IMR-90 (cell line): Measurements from ENCODE around the gene KAZN. TPM values are rescaled to one million over a fixed set of nuclear protein-coding genes. Genes with fewer than 3 reads are reported as not detected.

Source experiments
- ATAC-seq: fragments of 200-7000 bp; cut with Tn5 transposase; 2 replicates; pipeline ENCODE4 v1.9.1; 2020; ENCODE audit warnings: low read depth, mild to moderate bottlenecking, moderate library complexity
- BruUV-seq: library from RNA; stranded (reverse); fragments of 400-500 nt; replicated peaks from 2 replicates; lab custom pipeline; 2021; lab: Mats Ljungman, UMichigan
- CTCF ChIA-PET: fragments of 300-600 bp; formaldehyde crosslinking; extraction: SDS; loops from one replicate; lab custom pipeline; 2021; ENCODE audit warnings: antibody characterized with exemption; lab: Yijun Ruan, JAX
- POLR2A ChIA-PET: fragments of 300-600 bp; sonication (Branson Sonifier 250); formaldehyde crosslinking; loops from one replicate; lab custom pipeline; 2022; ENCODE audit warnings: antibody characterized with exemption; ENCODE audit not compliant: unreplicated experiment; lab: Charles Lee
- DNase-seq: peaks from one replicate; pipeline ENCODE4 v3.0.0; 2013
- H2AFZ ChIP-seq: replicated peaks from 2 replicates; pipeline ENCODE3; 2013; ENCODE audit warnings: low read length, mild to moderate bottlenecking; ENCODE audit not compliant: poor library complexity
- H2AK5ac ChIP-seq: 2 replicates; pipeline ENCODE4 v1.6.1; 2013; ENCODE audit warnings: low read depth, low read length, inconsistent platforms
- H2AK9ac ChIP-seq: replicated peaks from 2 replicates; pipeline ENCODE3; 2013; ENCODE audit warnings: mild to moderate bottlenecking, low read depth, low read length, moderate library complexity; ENCODE audit not compliant: poor library complexity
- H2BK120ac ChIP-seq: 2 replicates; pipeline ENCODE4 v1.6.1; 2013; ENCODE audit warnings: low read depth, low read length, inconsistent platforms
- H2BK15ac ChIP-seq: 3 replicates; pipeline ENCODE4 v1.6.1; 2013; ENCODE audit warnings: low read depth, low read length, inconsistent platforms
- H2BK20ac ChIP-seq: 2 replicates; pipeline ENCODE4 v1.6.1; 2013; ENCODE audit warnings: low read depth, mild to moderate bottlenecking, inconsistent platforms, low read length, moderate library complexity
- H2BK5ac ChIP-seq: 2 replicates; pipeline ENCODE4 v1.6.1; 2013; ENCODE audit warnings: mild to moderate bottlenecking, low read depth, low read length, inconsistent platforms; ENCODE audit not compliant: poor library complexity, severe bottlenecking
- H3K14ac ChIP-seq: replicated peaks from 2 replicates; pipeline ENCODE4 v1.6.1; 2013; ENCODE audit warnings: low read depth, low read length, inconsistent platforms
- H3K18ac ChIP-seq: 2 replicates; pipeline ENCODE4 v1.6.1; 2013; ENCODE audit warnings: low read depth, low read length, control low read depth
- H3K23ac ChIP-seq: 2 replicates; pipeline ENCODE4 v1.6.1; 2013; ENCODE audit warnings: low read depth, low read length, inconsistent platforms
- H3K27ac ChIP-seq: 2 replicates; pipeline ENCODE4 v1.5.1; 2013; ENCODE audit warnings: mild to moderate bottlenecking, control low read depth, low read length; ENCODE audit not compliant: insufficient read depth
- H3K27me3 ChIP-seq: 2 replicates; pipeline ENCODE4 v1.6.1; 2013; ENCODE audit warnings: low read length; ENCODE audit not compliant: control insufficient read depth, insufficient read depth
- H3K36me3 ChIP-seq: 2 replicates; pipeline ENCODE4 v1.6.1; 2013; ENCODE audit warnings: low read length, mixed read lengths; ENCODE audit not compliant: control insufficient read depth, insufficient read depth
- H3K4ac ChIP-seq: 2 replicates; pipeline ENCODE4 v1.6.1; 2013; ENCODE audit warnings: low read depth, low read length, inconsistent platforms
- H3K4me1 ChIP-seq: 2 replicates; pipeline ENCODE4 v1.6.1; 2013; ENCODE audit warnings: low read length, mixed read lengths; ENCODE audit not compliant: control insufficient read depth, insufficient read depth
- H3K4me2 ChIP-seq: 2 replicates; pipeline ENCODE4 v1.6.1; 2013; ENCODE audit warnings: low read depth, mild to moderate bottlenecking, control low read depth, low read length, moderate library complexity
- H3K4me3 ChIP-seq: 2 replicates; pipeline ENCODE4 v1.5.1; 2013; ENCODE audit warnings: low read depth, mild to moderate bottlenecking, control low read depth, low read length, moderate library complexity; ENCODE audit not compliant: insufficient read depth
- H3K56ac ChIP-seq: 2 replicates; pipeline ENCODE4 v1.6.1; 2013; ENCODE audit warnings: low read length, inconsistent platforms; ENCODE audit not compliant: insufficient read depth; ENCODE audit errors: extremely low read depth
- H3K79me1 ChIP-seq, 2 experiments: 2 replicates each; pipeline ENCODE4 v1.6.1; 2013; ENCODE audit warnings: low read length in 2 of 2, inconsistent platforms in 1 of 2, low read depth in 1 of 2
- H3K9ac ChIP-seq: 2 replicates; pipeline ENCODE4 v1.6.1; 2013; ENCODE audit warnings: low read depth, low read length, control low read depth
- H3K9me1 ChIP-seq: 2 replicates; pipeline ENCODE4 v1.6.1; 2013; ENCODE audit warnings: low read length, inconsistent platforms; ENCODE audit not compliant: insufficient read depth
- H3K9me3 ChIP-seq: 2 replicates; pipeline ENCODE4 v1.6.1; 2013; ENCODE audit warnings: low read length; ENCODE audit not compliant: control insufficient read depth, insufficient read depth
- H4K20me1 ChIP-seq: 2 replicates; pipeline ENCODE4 v1.6.1; 2013; ENCODE audit warnings: low read length, inconsistent platforms; ENCODE audit not compliant: insufficient read depth
- H4K5ac ChIP-seq: 2 replicates; pipeline ENCODE4 v1.6.1; 2013; ENCODE audit warnings: mild to moderate bottlenecking, low read depth, low read length, control low read depth
- H4K8ac ChIP-seq, 2 experiments: 2 replicates each; pipeline ENCODE4 v1.6.1; 2013; ENCODE audit warnings: low read depth in 2 of 2, low read length in 2 of 2, control low read depth in 1 of 2, inconsistent platforms in 1 of 2
- H4K91ac ChIP-seq: 2 replicates; pipeline ENCODE4 v1.6.1; 2013; ENCODE audit warnings: low read depth, low read length, inconsistent platforms; ENCODE audit not compliant: insufficient read depth
- BHLHE40 ChIP-seq: fragments of 150-350 bp; IDR thresholded peaks from 2 replicates; pipeline ENCODE4 v1.6.1; 2016; ENCODE audit warnings: mild to moderate bottlenecking, low read depth, low read length
- CHD1 ChIP-seq: IDR thresholded peaks from 2 replicates; pipeline ENCODE4 v1.6.1; 2012; ENCODE audit warnings: low read depth, low read length, improper control_type of control experiment
- FOS ChIP-seq: fragments of 150-350 bp; IDR thresholded peaks from 2 replicates; pipeline ENCODE4 v1.6.1; 2016; ENCODE audit warnings: low read depth, low read length
- MAFK ChIP-seq: IDR thresholded peaks from 2 replicates; pipeline ENCODE4 v1.6.1; 2012; ENCODE audit warnings: low read depth, low read length, improper control_type of control experiment
- MAZ ChIP-seq: IDR thresholded peaks from 2 replicates; pipeline ENCODE4 v1.6.1; 2012; ENCODE audit warnings: low read depth, mild to moderate bottlenecking, low read length, improper control_type of control experiment, moderate library complexity, borderline replicate concordance
- POLR2A ChIP-seq: IDR thresholded peaks from 2 replicates; pipeline ENCODE4 v1.6.1; 2012; ENCODE audit warnings: mild to moderate bottlenecking, low read depth, low read length
- RAD21 ChIP-seq: IDR thresholded peaks from 2 replicates; pipeline ENCODE4 v1.6.1; 2012; ENCODE audit warnings: low read length, improper control_type of control experiment
- RCOR1 ChIP-seq: IDR thresholded peaks from 2 replicates; pipeline ENCODE4 v1.6.1; 2012; ENCODE audit warnings: mild to moderate bottlenecking, low read length, improper control_type of control experiment; ENCODE audit not compliant: insufficient replicate concordance
- RFX5 ChIP-seq: IDR thresholded peaks from 2 replicates; pipeline ENCODE4 v1.8.0; 2012; ENCODE audit warnings: low read depth, mild to moderate bottlenecking, low read length, moderate library complexity
- USF2 ChIP-seq: fragments of 150-350 bp; IDR thresholded peaks from 2 replicates; pipeline ENCODE4 v1.6.1; 2017; ENCODE audit warnings: mild to moderate bottlenecking, antibody characterized with exemption, low read length, low read depth
- WGBS, 2 experiments: methylation state at CpG; one replicate each; pipeline versions ENCODE4 v1.1.5 to v1.1.7; 2013; ENCODE audit warnings: missing lambda C conversion rate in 2 of 2; ENCODE audit not compliant: insufficient read length in 1 of 2; ENCODE audit errors: extremely low coverage in 2 of 2; 5-methylcytosine and 5-hydroxymethylcytosine counted together
- dilution Hi-C: fragments of 300-500 bp; cut with HindIII; formaldehyde crosslinking; loops from one replicate; pipeline ENCODE4 v1.14.3; 2018; ENCODE audit warnings: low sequenced_read_pairs; ENCODE audit not compliant: unreplicated experiment
- in situ Hi-C: fragments of 300-500 bp; cut with MboI; formaldehyde crosslinking; loops from 3 replicates; pipeline ENCODE4 v1.14.3; 2019; ENCODE audit warnings: low sequenced_read_pairs, inconsistent platforms, mixed read lengths
- intact Hi-C: fragments of 100-400 bp; cut with micrococcal nuclease; formaldehyde crosslinking; loops from 2 replicates; pipeline ENCODE4 v1.10.0; 2022
- polyA plus RNA-seq, 3 experiments: library from polyadenylated mRNA; depleted of rRNA; stranded (reverse); fragments of >200 nt; gene quantifications; 2 replicates each; pipeline ENCODE4 v1.2.3, GENCODE V29; 2012; ENCODE audit warnings: low replicate concordance in 1 of 3
- total RNA-seq: library from RNA; depleted of rRNA; stranded (reverse); fragments of >200 nt; gene quantifications from 2 replicates; pipeline ENCODE4 v1.2.3, GENCODE V29; 2012
- TF ChIP-seq, protein P1 (sequence below): fragments of 150-350 bp; IDR thresholded peaks from 2 replicates; pipeline ENCODE4 v1.6.1; 2016; ENCODE audit warnings: low read depth, mild to moderate bottlenecking, low read length, moderate library complexity, borderline replicate concordance
- TF ChIP-seq, protein P2 (sequence below): conservative IDR thresholded peaks from 2 replicates; pipeline ENCODE4 v1.5.1; 2012; ENCODE audit warnings: mild to moderate bottlenecking, low read depth, low read length, improper control_type of control experiment

The KAZN gene
- total and polyA plus RNA-seq, 2 of the 4 experiments (the other 2 are of a cell fraction) = 5.2 to 10.5 TPM

DNA sequence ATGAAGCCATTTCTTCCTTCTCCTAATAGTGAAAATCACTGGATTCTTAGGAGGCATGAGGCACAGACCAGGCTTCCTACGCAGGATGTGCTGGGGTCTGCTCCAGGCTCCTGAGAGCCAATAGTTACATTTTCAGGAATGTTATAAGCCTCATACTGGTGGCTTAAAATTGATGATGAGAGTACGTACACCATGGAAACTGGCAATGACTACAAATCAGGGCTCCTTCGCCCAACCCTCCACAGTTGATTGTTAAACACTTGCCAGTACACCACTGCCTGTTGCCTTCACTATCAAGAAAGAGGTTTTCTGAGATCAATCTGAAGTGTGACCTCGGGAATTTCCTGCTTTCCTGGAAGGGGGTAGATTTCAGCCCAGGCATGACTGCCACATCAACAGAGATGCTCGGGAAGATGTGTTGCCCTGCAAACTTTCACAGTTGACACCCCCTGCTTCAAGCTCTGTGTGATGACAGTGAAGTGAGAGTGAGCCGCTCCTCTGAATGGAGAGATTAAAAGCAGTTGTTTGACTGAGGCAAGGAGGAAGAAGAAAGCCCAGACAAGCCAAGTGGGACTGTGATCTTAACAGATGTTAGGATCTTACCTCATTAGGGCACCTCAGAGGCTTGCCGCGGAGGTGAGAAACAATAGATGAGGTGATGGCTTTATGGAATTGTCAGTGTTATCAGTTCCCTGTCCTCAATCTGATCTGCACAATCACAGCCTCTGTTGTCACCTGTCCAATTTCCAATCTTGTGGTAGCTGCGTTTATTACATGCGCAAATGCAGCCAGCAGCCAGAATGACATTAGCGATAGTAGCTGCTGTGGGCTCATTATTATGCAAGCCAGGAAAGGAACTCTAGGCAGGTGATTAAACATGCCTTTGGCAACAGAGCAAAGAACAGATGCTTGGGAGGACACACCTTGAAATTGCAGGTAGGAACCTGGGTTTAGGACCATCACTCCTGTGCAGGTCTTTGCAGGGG lies 277.3 kb downstream of the KAZN start (continued):
- no peak for TF ChIP-seq RCOR1

DNA sequence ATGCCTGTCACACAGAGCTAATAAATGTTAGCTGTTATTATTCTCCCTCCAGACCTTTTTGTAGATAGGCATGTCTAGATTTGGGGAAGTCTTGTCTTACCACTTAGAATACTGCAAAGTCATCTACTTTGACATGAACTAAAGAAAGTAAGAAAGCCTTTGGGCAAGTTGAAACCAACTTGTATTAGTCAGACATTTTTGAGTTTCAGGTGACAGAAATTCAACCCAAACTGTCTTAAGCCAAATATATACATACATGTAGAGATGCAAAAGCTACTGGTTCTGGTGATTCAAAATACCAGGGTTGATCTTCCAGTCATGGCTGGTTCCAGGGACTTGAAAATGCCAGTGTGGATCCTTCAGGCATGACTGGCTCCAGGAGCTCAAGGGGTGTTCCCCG lies 278.3 kb downstream of the KAZN start:
- no peak overlapping the region for H2AFZ ChIP-seq
- no peak overlapping the region for H3K27ac ChIP-seq
- H3K14ac ChIP-seq = no peak overlapping the region
- ATAC-seq = no peak
- no peak overlapping the region for H3K4me2 ChIP-seq
- H2BK20ac ChIP-seq = no peak overlapping the region
- dilution Hi-C loops (no loop called here), intact Hi-C loops (no loop called here), in situ Hi-C loops (no loop called here)
- H3K9ac ChIP-seq = no peak overlapping the region
- H4K5ac ChIP-seq = no peak overlapping the region
- no peak overlapping the region for H3K23ac ChIP-seq
- no peak overlapping the region for H2BK120ac ChIP-seq
- H3K4ac ChIP-seq = no peak overlapping the region
- CTCF ChIA-PET = no interaction called here
- DNase-seq = no peak
- H4K20me1 ChIP-seq = no peaks in the 10 kb centered on the region
- H3K36me3 ChIP-seq = no peaks in the 10 kb centered on the region
- no peak overlapping the region for H4K91ac ChIP-seq
- no peak overlapping the region for H2AK5ac ChIP-seq
- no peak overlapping the region for H2BK15ac ChIP-seq
- no peak overlapping the region for H3K18ac ChIP-seq
- no peak overlapping the region for H3K56ac ChIP-seq
- no peak overlapping the region for H2AK9ac ChIP-seq
- H3K4me1 ChIP-seq = no peaks in the 10 kb centered on the region
- no peak overlapping the region for H4K8ac ChIP-seq
- no peak overlapping the region for H2BK5ac ChIP-seq
- no CpG with 5 or more reads among the region's 1 CpG for WGBS, 2 experiments
- H3K9me3 ChIP-seq = no peaks in the 10 kb centered on the region
- no peak overlapping the region for H3K4me3 ChIP-seq
- POLR2A ChIA-PET = no interaction called here
- no TSS peak for BruUV-seq
- no peaks in the 10 kb centered on the region for H3K9me1 ChIP-seq
- H3K27me3 ChIP-seq = peaks cover 18% of the 10 kb centered on the region
- no peaks in the 10 kb centered on the region for H3K79me1 ChIP-seq
- TF ChIP-seq RFX5 (no peak), USF2 (no peak), MAZ (no peak), RCOR1 (no peak), RAD21 (no peak), FOS (no peak), POLR2A (no peak), BHLHE40 (no peak), CHD1 (no peak), MAFK (no peak)
- TF ChIP-seq, protein P1, sequence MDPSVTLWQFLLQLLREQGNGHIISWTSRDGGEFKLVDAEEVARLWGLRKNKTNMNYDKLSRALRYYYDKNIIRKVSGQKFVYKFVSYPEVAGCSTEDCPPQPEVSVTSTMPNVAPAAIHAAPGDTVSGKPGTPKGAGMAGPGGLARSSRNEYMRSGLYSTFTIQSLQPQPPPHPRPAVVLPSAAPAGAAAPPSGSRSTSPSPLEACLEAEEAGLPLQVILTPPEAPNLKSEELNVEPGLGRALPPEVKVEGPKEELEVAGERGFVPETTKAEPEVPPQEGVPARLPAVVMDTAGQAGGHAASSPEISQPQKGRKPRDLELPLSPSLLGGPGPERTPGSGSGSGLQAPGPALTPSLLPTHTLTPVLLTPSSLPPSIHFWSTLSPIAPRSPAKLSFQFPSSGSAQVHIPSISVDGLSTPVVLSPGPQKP = no peak
- TF ChIP-seq, protein P2, sequence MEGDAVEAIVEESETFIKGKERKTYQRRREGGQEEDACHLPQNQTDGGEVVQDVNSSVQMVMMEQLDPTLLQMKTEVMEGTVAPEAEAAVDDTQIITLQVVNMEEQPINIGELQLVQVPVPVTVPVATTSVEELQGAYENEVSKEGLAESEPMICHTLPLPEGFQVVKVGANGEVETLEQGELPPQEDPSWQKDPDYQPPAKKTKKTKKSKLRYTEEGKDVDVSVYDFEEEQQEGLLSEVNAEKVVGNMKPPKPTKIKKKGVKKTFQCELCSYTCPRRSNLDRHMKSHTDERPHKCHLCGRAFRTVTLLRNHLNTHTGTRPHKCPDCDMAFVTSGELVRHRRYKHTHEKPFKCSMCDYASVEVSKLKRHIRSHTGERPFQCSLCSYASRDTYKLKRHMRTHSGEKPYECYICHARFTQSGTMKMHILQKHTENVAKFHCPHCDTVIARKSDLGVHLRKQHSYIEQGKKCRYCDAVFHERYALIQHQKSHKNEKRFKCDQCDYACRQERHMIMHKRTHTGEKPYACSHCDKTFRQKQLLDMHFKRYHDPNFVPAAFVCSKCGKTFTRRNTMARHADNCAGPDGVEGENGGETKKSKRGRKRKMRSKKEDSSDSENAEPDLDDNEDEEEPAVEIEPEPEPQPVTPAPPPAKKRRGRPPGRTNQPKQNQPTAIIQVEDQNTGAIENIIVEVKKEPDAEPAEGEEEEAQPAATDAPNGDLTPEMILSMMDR = no peak
